NCI-H748 (cell line): ENCODE results near the gene WDFY4.
"Not testable (repeated sequence)": the region's sequence is repeated elsewhere in the genome, so short reads cannot be mapped to it uniquely, and the experiment has no call there.

Experiments
- DNase-seq: peaks from one replicate; lab custom pipeline; 2025; ENCODE audit not compliant: unreplicated experiment; lab: John Stamatoyannopoulos, UW

WDFY4 gene, protein sequence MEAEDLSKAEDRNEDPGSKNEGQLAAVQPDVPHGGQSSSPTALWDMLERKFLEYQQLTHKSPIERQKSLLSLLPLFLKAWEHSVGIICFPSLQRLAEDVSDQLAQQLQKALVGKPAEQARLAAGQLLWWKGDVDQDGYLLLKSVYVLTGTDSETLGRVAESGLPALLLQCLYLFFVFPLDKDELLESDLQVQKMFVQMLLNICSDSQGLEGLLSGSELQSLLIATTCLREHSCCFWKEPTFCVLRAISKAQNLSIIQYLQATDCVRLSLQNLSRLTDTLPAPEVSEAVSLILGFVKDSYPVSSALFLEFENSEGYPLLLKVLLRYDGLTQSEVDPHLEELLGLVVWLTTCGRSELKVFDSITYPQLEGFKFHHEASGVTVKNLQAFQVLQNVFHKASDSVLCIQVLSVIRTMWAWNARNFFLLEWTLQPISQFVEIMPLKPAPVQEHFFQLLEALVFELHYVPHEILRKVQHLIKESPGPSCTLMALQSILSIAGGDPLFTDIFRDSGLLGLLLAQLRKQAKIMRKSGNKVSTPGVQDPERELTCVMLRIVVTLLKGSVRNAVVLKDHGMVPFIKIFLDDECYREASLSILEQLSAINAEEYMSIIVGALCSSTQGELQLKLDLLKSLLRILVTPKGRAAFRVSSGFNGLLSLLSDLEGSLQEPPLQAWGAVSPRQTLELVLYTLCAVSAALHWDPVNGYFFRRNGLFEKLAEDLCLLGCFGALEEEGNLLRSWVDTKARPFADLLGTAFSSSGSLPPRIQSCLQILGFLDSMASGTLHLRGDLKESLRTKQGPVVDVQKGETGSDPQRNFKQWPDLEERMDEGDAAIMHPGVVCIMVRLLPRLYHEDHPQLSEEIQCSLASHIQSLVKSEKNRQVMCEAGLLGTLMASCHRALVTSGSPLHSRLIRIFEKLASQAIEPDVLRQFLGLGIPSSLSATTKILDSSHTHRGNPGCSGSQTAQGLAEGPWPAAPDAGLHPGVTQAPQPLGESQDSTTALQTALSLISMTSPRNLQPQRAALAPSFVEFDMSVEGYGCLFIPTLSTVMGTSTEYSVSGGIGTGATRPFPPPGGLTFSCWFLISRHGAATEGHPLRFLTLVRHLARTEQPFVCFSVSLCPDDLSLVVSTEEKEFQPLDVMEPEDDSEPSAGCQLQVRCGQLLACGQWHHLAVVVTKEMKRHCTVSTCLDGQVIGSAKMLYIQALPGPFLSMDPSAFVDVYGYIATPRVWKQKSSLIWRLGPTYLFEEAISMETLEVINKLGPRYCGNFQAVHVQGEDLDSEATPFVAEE (N-terminal part only)

DNA sequence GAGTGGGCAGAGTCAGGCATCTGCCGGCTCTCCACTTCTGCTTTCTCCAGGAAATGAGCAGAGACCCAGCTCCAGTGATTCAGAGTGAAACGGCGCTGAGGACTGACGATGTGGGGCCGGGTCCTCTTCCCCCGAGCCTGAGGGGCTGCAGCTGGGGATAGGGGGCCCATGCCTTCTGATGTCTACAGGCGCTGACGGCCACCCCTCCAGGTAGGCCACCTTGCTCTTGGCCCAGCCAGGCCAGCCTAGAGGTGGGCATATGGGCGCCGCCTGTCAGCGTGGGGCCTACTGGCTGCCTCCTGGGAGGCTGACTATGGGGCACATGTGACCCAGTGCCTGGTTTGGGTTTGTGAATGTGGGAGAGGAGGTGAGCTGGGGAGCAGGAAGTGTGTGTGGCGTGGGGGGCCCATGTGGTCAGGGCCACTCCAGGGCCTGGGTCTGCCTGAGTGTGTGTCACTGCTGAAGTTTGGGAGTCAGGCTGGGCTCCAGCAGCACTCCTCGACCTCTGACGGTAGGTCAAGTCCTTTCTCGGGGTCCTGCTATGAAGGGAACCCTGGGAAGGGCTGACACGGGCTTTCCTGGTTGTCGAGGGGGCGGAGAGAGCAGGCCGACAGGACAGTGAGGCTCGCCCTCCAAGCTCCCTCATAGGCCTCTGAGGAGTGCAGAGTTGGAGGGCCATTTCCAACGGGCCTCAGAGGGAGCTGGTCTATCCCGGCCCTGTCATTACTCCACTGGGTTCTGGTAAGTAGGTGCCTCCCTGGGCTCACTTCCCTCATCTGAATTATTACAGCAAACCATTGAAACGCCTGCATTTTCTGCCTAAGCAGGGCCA, at the start of gene WDFY4:
TSS of gene WDFY4 (plus strand) at position 82 of the 832 bp plus-strand sequence. CDS start 24,860 bp downstream, outside the sequence.
- DNase-seq = no peak

DNA sequence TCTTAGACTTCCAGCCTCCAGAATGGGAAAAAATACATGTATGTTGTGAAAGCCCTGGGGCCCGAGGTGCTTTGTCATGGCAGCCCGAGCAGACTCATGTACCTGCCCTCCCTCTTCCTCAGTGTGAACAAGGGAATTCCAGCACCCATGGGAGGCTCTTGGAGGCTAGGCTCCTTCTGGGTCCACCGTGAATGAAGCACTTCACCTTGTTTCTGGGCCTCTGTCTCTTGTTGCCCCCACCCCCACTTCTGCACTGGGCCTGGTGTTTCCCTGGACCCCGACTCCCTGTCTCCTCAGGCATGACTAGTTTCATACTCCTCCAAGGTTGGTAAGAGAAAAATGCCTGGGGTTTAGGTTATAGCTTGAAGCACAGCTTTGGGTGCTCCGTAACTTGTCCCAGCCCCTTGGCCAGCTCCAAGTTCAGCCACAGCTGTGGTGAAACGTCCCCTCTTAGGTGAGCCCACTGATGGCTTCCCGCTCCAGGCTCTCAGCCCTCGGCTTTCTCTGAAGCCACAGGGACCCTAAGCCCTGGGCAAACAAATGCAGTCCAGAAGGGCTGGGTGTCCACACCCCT, 49.6 kb upstream of the WDFY4 start:
- DNase-seq = no peak

DNA sequence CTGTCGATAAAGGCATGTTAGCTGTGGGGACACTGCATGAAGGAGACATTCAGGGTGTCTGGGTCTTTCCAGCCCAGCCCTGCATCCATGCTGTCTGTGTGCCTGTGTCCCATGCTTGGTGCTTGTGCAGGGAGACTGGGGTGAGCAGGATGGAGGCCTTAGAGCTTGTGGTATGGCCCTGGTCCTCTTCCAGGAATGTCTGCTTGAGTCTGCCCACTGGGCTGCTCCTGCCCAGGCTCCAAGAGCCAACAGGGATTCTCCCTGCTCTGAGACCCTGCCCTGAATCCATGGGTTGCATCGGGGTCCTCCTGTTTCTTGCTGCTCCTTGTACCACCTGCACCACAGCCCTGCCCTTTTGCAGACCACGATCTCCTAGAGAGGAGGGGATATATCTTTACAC, 48.4 kb upstream of the WDFY4 start:
- no peak for DNase-seq

DNA sequence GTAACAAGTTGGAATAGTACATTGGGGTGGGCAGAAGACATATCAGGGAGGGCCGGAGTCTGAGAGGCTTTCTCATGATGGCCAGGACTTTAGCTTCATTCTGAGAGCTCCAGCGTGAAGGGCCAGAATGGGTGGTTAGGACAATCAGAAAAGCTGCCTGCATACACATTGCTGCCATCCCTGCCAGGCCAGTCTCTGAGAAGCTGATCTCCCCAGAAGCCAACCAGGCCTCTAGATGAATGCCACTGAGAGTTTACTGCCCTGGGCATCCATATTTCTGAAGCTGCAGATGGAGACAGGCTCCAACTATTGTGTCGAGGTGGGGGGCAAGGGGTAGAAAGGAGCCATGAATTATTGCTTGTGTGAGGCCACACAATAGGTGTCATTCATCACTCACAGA, 47.8 kb upstream of the WDFY4 start:
- no peak for DNase-seq

DNA sequence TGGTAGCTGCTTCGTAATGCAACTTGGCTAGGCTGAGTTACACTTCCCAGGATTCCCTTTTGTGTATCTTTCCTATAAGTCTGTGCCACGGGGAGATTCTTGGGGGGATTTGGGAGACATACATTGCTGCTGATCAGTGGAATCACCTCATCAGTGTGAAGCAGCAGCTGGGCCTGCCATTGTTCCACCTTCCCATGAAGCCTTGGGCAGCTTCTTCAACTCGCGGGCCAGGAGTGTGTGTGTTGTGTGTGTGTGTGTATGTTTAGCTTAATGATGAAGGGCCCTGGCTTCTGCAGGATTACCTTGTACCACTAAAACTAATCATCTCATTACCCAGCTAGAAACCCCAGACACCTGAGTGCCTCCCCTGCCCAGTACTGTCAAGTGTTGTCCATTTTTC, 46.5 kb upstream of the WDFY4 start:
- DNase-seq = no peak

DNA sequence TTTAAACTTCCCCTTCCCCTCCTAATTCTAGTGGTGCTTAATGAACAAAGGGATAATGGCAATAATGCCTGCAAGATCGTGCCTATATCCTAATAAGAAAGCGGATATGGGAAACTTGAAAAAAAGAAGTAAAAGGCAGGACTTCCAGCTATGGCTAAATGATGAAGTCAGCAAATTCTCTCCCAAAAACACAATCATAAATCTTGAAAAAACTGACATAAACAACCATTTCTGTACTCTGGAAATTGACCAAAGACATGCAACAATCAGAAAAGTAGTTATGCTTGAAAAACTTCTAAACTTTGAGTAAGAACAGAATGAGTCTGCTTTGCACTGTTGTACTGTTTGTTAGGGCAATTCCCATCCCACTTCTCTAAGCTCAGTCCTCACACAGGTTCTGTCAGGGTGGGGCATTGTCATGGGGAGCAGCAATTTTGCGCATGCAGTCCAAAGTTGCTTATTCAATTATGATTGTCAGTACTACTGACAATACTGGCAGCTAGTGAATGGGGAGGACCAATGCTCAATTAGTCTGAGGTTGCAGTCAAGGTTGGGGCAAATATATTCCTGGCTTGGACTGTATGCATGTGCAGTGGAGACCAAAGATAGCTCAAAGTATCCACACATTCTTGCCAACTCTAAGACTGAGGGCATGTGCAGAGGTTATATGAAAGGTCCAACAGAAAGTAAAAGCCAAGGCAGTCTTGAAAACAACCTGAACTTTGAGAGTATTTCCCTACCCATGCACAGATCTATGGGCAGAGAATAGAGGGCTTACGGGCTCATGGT, 45.7 kb upstream of the WDFY4 start:
- no peak for DNase-seq

DNA sequence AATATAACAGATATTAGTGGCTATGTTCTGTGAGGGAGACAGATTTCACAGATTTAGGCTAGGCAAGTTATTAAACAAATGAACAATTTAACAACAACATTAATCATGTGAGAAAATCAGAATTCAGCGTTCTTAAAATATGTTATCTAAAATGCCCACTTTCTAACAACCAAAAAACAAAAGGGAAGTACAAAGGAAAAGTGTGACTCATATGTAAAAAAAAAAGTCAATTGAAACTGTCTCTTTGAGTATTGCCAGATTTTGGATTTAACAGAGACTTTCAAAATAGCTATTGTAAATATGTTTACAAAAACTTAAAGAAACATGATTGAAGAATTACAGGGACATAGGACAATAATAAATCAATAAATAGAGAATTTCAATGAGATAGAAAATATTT, 45.0 kb upstream of the WDFY4 start:
- no peak for DNase-seq

DNA sequence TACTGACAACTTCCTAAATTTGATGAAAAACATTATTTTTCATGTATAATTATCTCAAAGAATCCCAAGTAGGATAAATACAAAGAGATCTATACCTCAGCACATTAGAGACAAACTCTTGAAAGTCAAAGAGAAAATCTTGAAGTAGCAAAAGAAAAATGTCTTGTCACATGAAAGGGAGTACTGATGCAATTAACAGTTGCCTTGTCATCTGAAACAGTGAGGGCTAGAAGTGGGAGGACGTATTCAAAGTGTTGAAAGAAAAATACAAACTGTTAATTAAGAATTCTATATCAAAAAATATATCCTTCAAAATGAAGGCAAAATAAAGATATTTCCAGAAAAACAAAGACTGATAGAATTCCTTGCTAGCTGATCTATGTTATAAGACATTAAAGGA, 44.3 kb upstream of the WDFY4 start:
- DNase-seq = no peak

DNA sequence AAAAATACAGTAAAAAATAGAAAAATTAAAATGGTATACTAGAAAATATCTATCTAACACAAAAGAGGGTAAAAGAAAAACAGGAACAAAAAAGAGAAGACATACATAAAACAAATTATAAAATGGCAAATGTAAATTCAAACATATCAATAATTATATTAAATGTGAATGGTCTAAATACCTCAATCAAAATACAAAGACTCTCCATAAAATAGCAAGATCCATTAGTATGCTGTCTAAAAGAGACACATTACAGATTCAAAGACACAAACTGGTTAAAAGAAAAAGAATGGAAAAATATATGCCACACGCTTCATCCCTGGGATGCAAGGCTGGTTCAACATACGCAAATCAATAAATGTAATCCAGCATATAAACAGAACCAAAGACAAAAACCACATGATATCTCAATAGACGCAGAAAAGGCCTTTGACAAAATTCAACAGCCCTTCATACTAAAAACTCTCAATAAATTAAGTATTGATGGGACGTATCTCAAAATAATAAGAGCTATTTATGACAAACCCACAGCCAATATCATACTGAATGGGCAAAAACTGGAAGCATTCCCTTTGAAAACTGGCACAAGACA, 43.5 kb upstream of the WDFY4 start:
- DNase-seq = not testable (repeated sequence)

DNA sequence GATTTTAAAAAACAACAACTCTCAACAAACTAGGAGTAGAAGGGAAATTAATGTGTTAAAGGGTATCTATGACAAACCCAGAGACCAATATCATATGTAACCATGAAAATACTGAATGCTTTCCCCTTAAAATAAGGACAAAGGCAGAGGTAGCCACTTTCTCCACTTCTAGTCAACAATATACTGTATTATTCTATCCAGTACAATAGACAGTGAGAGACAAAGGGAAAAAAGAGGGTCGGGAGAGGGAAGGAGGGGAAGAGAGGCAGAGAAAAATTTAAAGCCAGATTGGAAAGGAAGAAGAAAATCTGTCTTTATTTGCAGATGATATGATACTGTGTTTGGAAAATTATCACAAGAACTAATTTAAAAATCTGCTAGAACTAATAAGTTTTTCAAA, 39.1 kb upstream of the WDFY4 start:
- DNase-seq = no peak

DNA sequence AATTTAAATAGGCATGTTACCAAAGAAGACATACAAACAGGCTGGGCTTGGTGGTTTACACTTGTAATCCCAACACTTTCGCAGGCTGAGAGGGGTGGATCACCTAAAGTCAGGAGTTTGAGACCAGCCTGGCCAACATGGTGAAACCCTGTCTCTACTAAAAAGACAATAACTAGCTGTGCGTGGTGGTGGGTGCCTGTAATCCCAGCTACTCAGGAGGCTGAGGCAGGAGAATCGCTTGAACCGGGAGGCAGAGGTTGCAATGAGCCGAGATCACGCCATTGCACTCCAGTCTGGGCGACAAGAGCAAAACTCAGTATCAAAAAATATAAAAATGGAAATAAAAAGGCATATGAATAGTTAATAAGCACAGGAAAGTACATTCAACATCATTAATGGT, 37.6 kb upstream of the WDFY4 start:
- not testable (repeated sequence) for DNase-seq

DNA sequence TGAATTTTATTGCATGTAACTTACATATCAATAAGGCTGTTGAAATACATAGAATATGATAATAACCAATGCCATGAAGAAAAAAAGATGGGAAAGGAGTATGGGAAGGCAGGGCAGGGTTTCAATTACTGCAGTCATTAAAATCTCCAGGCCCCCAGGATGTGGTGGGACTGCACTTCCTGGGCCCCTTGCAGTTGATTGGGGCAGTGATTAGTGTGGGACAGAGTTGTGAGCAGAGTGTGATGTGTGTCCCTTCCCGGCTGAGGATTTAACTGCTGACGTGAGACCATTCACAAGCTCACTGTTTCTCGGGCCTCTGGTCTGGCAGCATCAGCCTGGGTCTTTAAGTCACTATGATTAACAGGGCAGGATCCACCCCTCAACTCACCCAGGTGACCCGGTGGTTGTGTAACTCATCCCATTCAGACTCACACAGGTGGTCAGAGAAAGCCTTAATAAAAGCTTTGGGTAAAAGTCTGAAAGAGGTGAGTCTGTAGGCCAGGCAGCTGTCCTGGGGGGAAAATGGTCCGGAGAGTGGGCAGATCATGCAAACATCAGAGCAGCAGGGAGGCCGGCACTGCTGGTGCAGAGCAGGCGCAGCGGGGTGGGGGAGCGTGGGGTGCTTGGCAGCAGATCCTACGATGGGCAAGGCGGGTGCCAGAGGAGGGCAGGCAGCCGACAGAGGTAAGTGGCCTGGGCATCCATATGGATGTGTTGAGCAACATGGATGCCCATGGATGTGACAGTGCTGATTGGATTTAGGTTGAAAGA, 36.3 kb upstream of the WDFY4 start:
- no peak for DNase-seq

DNA sequence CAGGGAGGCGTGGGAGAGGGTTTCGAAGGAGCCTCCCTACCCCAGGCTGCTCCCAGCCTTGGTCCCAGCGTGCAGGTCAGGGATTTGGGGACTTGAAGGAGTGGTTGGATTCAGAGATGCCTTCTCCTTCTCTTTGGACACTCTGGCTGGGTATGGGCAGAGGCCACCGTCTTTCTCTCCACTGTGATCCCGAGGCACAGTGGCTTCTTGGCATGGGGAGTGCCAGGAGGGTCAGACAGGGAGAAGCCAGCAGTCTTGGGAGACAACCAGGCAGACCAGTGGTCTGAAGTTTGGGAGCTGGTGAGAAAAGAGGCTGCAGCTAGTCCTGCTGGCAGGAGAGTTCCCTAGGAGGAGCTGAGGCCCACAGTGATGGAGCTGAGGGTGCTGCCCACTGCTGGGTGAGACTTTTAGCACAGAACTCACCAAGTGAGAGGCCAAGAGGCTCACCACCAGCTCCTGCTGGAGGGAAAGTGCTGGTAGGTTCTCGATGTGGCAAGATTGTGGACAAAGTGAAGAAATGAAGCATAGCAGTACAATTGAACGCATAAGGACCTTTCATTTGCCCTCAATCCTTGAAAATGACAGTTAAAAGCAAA, 35.2 kb upstream of the WDFY4 start:
- no peak for DNase-seq

DNA sequence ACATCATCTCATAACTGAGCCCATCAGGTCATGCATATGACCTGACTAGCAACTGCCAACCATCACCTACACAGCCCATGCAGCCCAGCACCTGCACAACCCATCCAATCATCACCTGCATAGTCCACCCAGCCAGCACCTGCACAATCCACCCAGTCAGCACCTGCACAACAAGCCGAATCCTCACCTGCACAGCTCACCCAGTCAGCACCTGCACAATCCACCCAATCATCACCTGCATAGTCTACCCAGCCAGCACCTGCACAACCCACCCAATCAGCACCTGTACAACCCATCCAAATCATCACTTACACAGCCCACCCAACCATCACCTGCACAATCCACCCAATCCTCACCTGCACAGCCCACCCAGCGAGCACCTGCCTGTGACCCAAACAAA, 33.4 kb upstream of the WDFY4 start:
- peak; percentile 82 for DNase-seq

DNA sequence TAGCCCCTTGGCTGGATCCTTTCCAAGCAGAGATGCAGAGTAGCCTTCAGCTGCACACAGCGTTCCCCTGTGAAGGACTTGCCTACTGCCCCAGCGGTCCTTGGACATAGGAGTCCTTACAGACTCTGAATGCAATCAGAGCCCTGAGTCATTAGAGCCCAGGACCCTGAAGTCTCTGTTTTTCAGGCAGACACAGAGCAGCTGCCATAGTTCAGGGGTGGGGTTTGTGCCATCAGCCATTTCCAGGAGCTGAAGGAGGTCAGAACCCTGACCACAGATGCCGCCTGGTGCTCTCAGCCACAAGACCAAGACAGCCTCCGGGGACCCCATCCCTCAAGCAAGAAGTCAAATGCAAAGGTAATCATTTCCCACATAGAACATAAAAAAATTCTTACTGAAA, 32.8 kb upstream of the WDFY4 start:
- DNase-seq = no peak

DNA sequence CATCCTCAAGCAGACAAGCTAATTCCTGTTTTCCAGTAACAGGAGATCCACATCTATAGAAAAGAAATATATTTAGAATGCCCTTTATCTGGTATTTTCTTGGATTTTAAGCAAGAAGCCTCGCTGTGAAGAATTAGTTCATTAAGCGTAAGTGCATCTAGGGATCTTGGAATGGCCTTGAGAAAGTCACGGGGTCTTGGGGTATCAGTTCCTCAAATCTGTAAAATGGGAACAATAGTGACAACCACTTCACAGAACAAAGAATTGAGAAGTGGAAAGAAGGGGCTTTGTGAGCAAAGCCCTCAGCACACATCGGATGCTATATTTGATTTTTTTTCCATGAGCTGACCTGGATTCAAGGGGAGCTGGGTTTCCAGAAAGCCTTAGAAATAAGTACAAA, 32.3 kb upstream of the WDFY4 start:
- no peak for DNase-seq

DNA sequence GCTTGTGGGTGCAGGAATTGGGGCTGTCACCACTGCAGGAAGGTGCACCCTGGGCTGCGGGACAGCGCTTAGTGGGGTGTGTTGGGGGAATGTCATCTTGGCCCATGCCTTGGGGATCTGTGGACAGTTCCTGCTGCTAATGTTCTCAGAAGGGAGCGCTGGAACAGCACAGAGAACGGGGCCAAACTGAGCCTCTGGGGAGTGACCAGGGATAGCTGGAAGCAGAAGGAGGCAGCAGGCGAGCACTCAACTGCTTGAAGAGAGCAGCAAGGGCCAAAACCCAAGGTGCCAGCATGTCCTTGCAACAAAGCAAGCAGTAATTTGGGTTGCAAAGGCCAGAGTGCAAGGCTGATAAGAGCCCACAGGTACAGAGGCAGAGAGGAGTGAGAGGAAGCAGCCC, 31.3 kb upstream of the WDFY4 start:
- DNase-seq = no peak
